DOHH2 (cell line): ENCODE data around the gene IL1A.

Experiments
- H3F3A ChIP-seq: fragments of 200-600 bp; sonication (generic), shearing (Covaris generic); 2 replicates; pipeline ENCODE4 v1.6.0; 2016; ENCODE audit warnings: antibody characterized with exemption, mild to moderate bottlenecking; ENCODE audit not compliant: control insufficient read depth, insufficient read depth
- H3K27ac ChIP-seq: fragments of 200-600 bp; sonication (generic); 2 replicates; pipeline ENCODE4 v1.5.1; 2014; ENCODE audit warnings: low read depth, mild to moderate bottlenecking, low read length, moderate library complexity
- H3K27me3 ChIP-seq: fragments of 200-600 bp; sonication (generic); 2 replicates; pipeline ENCODE4 v1.6.1; 2014; ENCODE audit warnings: mild to moderate bottlenecking, low read length, mixed read lengths; ENCODE audit not compliant: control insufficient read depth
- H3K36me3 ChIP-seq: fragments of 200-600 bp; sonication (generic); 2 replicates; pipeline ENCODE4 v1.6.1; 2014; ENCODE audit warnings: mild to moderate bottlenecking, low read length, moderate library complexity, mixed read lengths; ENCODE audit not compliant: control insufficient read depth
- H3K4me1 ChIP-seq: fragments of 200-600 bp; sonication (generic); 2 replicates; pipeline ENCODE4 v1.6.1; 2014; ENCODE audit warnings: mild to moderate bottlenecking, low read length, mixed read lengths; ENCODE audit not compliant: control insufficient read depth
- H3K4me2 ChIP-seq: fragments of 200-600 bp; sonication (generic); 2 replicates; pipeline ENCODE4 v1.6.0; 2014; ENCODE audit warnings: mild to moderate bottlenecking, low read length, moderate library complexity
- H3K4me3 ChIP-seq: fragments of 200-600 bp; sonication (generic); 2 replicates; pipeline ENCODE4 v1.5.1; 2014; ENCODE audit warnings: mild to moderate bottlenecking, low read length, mixed read lengths
- H3K79me2 ChIP-seq: fragments of 200-600 bp; sonication (generic); 2 replicates; pipeline ENCODE4 v1.6.1; 2014; ENCODE audit warnings: mild to moderate bottlenecking, low read length, mixed read lengths; ENCODE audit not compliant: control insufficient read depth
- H3K9me2 ChIP-seq: fragments of 200-600 bp; sonication (generic); replicated peaks from 2 replicates; pipeline ENCODE4 v1.6.1; 2014; ENCODE audit warnings: mild to moderate bottlenecking, low read length, mixed read lengths; ENCODE audit not compliant: control insufficient read depth
- H3K9me3 ChIP-seq: fragments of 200-600 bp; sonication (generic); 2 replicates; pipeline ENCODE4 v1.6.1; 2014; ENCODE audit warnings: antibody characterized with exemption, low read length, mixed read lengths; ENCODE audit not compliant: control insufficient read depth, insufficient read depth
- H4K20me1 ChIP-seq: fragments of 200-600 bp; sonication (generic); 2 replicates; pipeline ENCODE4 v1.6.0; 2014; ENCODE audit warnings: low read depth, mild to moderate bottlenecking, antibody characterized with exemption, low read length, moderate library complexity; ENCODE audit not compliant: control insufficient read depth, insufficient read depth
- CTCF ChIP-seq: fragments of 200-600 bp; sonication (generic); IDR thresholded peaks from one replicate; pipeline ENCODE4 v1.5.1; 2014; ENCODE audit warnings: antibody characterized with exemption, mild to moderate bottlenecking, low read depth, low read length; ENCODE audit not compliant: poor library complexity, severe bottlenecking
- EZH2phosphoT487 ChIP-seq: fragments of 200-600 bp; sonication (generic); IDR thresholded peaks from 2 replicates; pipeline ENCODE4 v1.6.1; 2017; ENCODE audit warnings: borderline replicate concordance, mild to moderate bottlenecking, antibody characterized with exemption, low read length, moderate library complexity, mixed read lengths

IL1A gene

GRCh38 chr2:112814278-112814677 lies 30.0 kb upstream of the IL1A start:
- Histone ChIP-seq H3K27ac (no peak overlapping the region), H3K9me2 (no peaks in the 10 kb centered on the region), H3K9me3 (peaks cover 2% of the 10 kb centered on the region; the same call in 1 of the 2 replicates), H3K4me2 (no peak overlapping the region), H3K27me3 (peaks cover 2% of the 10 kb centered on the region; the same call in 1 of the 2 replicates), H3K79me2 (no peaks in the 10 kb centered on the region), H4K20me1 (no peaks in the 10 kb centered on the region), H3K36me3 (no peaks in the 10 kb centered on the region), H3K4me1 (peaks cover 5% of the 10 kb centered on the region; the same call in 1 of the 2 replicates), H3K4me3 (no peak overlapping the region), H3F3A (no peaks in the 10 kb centered on the region)
- TF ChIP-seq EZH2phosphoT487, result no peak
- no peak for TF ChIP-seq CTCF

- Histone ChIP-seq H3K36me3 (no peaks in the 10 kb centered on the region), H3K27ac (no peak overlapping the region), H3K9me3 (peaks cover 2% of the 10 kb centered on the region; the same call in 1 of the 2 replicates), H3K4me2 (no peak overlapping the region), H3K79me2 (no peaks in the 10 kb centered on the region), H4K20me1 (no peaks in the 10 kb centered on the region), H3K4me3 (no peak overlapping the region), H3K4me1 (peaks cover 5% of the 10 kb centered on the region; the same call in 1 of the 2 replicates), H3K27me3 (peaks cover 2% of the 10 kb centered on the region; the same call in 1 of the 2 replicates), H3K9me2 (no peaks in the 10 kb centered on the region), H3F3A (no peaks in the 10 kb centered on the region)
- TF ChIP-seq CTCF (no peak), EZH2phosphoT487 (no peak)
Observed at GRCh38 chr2:112813280-112813966, 29.1 kb upstream of the IL1A start.

- no peak overlapping the region for H3K4me3 ChIP-seq
- H3K4me2 ChIP-seq, result no peak overlapping the region
- no peaks in the 10 kb centered on the region for H3K79me2 ChIP-seq
- peaks cover 5% of the 10 kb centered on the region; the same call in 1 of the 2 replicates for H3K4me1 ChIP-seq
- no peak for TF ChIP-seq EZH2phosphoT487
- H3K9me3 ChIP-seq, result peaks cover 3% of the 10 kb centered on the region; the same call in 1 of the 2 replicates
- H3F3A ChIP-seq, result no peaks in the 10 kb centered on the region
- no peaks in the 10 kb centered on the region for H4K20me1 ChIP-seq
- no peak overlapping the region for H3K27ac ChIP-seq
- no peaks in the 10 kb centered on the region for H3K36me3 ChIP-seq
- H3K9me2 ChIP-seq, result no peaks in the 10 kb centered on the region
- H3K27me3 ChIP-seq, result peaks cover 2% of the 10 kb centered on the region; the same call in 1 of the 2 replicates
Observed at GRCh38 chr2:112812318-112813267, 28.3 kb upstream of the IL1A start.
